GM18873 (cell line): ENCODE results near the gene CRMP1.

Source experiments
- ATAC-seq: cut with Tn5 transposase; IDR thresholded peaks from one replicate; pipeline ENCODE4 v1.9.1; 2021; ENCODE audit warnings: mild to moderate bottlenecking, moderate library complexity, moderate number of reproducible peaks; ENCODE audit not compliant: unreplicated experiment, low FRiP score

Gene CRMP1

GRCh38 chr4:5921101-5921980, 28.5 kb upstream of the CRMP1 start:
- no peak for ATAC-seq

- ATAC-seq = no peak
These were observed 26.7 kb upstream of the CRMP1 start for GRCh38 chr4:5919571-5919970.

GRCh38 chr4:5919044-5919443, 26.2 kb upstream of the CRMP1 start:
- no peak for ATAC-seq

- ATAC-seq = no peak
These were observed 25.6 kb upstream of the CRMP1 start for GRCh38 chr4:5918331-5918985.

GRCh38 chr4:5917672-5918071, 24.8 kb upstream of the CRMP1 start:
- ATAC-seq = no peak

GRCh38 chr4:5916229-5916628, 23.3 kb upstream of the CRMP1 start:
- ATAC-seq = no peak

- no peak for ATAC-seq
These were observed 20.6 kb upstream of the CRMP1 start for GRCh38 chr4:5913454-5913853.

GRCh38 chr4:5912614-5913019, 19.7 kb upstream of the CRMP1 start:
- ATAC-seq = no peak

GRCh38 chr4:5908876-5909427, 16.1 kb upstream of the CRMP1 start:
- ATAC-seq = no peak

GRCh38 chr4:5906191-5906590, 13.3 kb upstream of the CRMP1 start:
- ATAC-seq = no peak

GRCh38 chr4:5905714-5906113, 12.8 kb upstream of the CRMP1 start:
- no peak for ATAC-seq

- ATAC-seq = no peak
These were observed 8.0 kb upstream of the CRMP1 start for GRCh38 chr4:5900844-5901243.

- ATAC-seq = no peak
These were observed 7.0 kb upstream of the CRMP1 start for GRCh38 chr4:5899881-5900280.

GRCh38 chr4:5899396-5899795, 6.5 kb upstream of the CRMP1 start:
- no peak for ATAC-seq

- ATAC-seq = no peak
These were observed 4.8 kb upstream of the CRMP1 start for GRCh38 chr4:5897674-5898073.

GRCh38 chr4:5895287-5895686, 2.4 kb upstream of the CRMP1 start:
- no peak for ATAC-seq

- no peak for ATAC-seq
These were observed 1.4 kb upstream of the CRMP1 start for GRCh38 chr4:5894266-5894665.

GRCh38 chr4:5893591-5893990, 705 bp upstream of the CRMP1 start:
- no peak for ATAC-seq

GRCh38 chr4:5892323-5893003, 423 bp downstream of the CRMP1 start:
- no peak for ATAC-seq

GRCh38 chr4:5891563-5892322, 1.1 kb downstream of the CRMP1 start:
- ATAC-seq = no peak
